Inferior parietal cortex (tissue), 1 donor: ENCODE data around the gene RABGAP1L.

Source experiments
- DNase-seq: peaks from one replicate; pipeline ENCODE4 v3.0.0-alpha.2; 2016; ENCODE audit errors: extremely low spot score

The RABGAP1L gene

DNA sequence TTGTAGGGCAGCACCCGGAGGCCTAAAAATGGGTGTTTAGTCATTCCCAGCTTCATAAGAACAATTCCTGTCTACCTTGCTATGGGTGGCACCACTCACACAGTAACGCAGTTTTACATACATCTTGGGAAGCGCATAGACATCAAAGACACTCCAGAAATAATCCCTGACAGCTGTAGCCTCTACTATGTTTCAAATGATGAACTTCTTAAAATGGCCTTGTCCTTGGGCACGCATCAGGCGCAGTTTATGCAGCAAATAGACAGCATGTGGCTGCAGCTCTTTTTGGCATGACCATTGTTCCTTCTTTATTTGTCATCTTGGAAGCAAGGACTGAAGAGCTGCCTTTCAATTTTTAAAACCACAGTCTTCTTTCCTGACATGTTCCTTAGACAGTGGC lies 762.8 kb downstream of the RABGAP1L start:
- no peak for DNase-seq

DNA sequence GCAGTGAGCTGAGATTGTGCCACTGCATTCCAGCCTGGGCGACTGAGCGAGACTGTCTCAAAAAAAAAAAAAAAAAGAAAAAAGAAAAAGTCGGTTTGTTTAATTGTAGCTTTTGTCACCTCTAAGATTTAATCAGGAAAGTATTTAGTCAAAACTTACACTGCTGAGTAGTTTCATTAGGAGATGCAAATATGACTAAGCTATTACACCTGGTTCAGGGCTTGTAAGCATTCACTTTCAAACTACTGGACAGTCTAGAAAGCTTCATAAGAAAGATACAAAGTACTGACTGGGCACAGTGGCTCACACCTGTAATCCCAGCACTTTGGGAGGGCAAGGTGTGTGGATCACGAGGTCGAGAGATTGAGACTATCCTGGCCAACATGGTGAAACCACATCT lies 764.5 kb downstream of the RABGAP1L start:
- DNase-seq = no peak

DNA sequence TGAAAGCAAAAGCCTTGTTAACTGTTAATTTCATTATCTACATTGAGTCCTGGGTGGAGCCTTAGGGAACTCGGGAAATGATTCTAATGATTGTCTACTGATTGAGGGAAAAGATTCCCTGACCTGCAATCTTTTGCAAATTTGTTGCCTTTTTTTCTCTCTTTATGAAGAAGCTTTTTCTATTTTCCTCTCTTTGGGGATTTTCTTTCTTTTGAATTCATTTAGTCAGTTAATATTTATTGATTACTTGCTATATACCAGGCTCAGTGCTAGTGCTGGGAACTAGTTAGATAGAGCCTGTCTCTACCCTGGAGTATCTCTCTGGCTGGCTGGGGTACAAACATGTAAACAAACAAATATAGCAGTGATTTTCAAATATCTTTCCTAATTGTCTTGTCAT lies 769.2 kb downstream of the RABGAP1L start:
- no peak for DNase-seq

DNA sequence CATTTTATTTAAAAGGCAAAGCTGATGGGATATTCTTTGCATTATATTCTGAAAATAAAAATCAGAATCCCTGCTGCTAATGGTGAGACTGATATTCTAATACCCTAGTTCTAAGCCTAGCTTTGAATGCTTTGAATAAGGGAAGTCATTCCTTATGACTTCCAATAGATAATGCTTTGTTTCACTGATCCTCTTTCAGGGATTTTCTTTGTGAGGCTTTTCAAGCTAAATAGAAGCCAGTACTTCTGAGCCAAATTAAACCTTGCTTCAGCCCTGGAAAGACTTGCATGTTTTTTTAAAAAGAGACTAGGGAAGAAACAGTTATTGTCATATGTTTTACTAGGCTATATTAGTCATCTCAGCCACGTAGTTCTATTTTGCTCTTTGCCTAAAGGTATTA lies 771.9 kb downstream of the RABGAP1L start:
- DNase-seq = no peak

DNA sequence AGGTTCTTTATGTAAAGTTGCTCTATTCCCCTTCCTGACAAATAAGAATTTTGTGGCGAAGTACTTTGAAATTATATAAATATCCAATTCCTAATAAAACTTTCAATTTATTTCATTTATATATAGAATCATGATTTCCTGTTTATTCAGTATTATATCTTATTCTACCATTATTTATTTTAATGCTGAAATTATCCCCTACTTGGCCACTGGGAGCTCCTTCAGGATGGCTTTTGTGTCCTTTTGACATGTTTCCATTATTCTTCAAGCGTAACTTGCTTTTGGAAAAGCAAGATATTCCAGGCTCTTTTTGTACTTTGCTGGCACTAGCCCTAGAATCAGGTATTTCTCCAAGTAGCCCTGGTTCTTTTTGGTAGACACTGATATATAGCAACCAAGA lies 773.3 kb downstream of the RABGAP1L start:
- no peak for DNase-seq

DNA sequence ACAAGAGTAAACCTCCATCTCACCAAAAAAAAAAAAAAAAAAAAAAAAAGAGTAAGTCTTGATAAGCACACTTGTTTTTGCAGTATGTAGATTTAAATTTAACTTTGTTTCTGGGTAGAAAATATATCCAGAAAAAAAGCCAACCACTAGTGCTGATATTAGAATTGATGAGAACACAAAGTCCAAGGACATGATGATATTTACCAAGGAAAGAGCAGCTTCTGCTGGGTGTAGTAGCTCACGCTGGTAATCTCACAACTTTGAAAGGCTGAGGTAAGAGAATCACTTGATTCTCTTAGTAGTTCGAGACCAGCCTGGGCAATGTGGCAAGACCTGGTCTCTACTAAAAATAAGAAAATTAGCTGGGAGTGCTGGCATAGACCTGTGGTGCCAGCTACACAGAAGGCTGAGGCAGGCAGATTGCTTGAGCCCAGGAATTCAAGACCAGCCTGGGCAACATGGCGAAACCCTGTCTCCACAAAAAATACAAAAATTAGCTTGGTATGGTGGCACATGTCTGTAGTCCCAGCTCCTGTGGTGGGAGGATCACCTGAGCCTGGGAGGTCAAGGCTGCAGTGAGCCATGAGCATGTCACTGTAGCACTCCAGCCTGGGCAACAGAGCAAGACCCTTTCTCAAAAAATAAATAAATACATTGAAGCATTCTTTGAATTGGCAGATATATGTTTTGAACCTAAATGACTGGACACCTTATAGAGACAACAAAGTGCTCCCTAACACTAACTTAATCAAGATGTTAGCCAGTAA lies 776.8 kb downstream of the RABGAP1L start:
- no peak for DNase-seq

DNA sequence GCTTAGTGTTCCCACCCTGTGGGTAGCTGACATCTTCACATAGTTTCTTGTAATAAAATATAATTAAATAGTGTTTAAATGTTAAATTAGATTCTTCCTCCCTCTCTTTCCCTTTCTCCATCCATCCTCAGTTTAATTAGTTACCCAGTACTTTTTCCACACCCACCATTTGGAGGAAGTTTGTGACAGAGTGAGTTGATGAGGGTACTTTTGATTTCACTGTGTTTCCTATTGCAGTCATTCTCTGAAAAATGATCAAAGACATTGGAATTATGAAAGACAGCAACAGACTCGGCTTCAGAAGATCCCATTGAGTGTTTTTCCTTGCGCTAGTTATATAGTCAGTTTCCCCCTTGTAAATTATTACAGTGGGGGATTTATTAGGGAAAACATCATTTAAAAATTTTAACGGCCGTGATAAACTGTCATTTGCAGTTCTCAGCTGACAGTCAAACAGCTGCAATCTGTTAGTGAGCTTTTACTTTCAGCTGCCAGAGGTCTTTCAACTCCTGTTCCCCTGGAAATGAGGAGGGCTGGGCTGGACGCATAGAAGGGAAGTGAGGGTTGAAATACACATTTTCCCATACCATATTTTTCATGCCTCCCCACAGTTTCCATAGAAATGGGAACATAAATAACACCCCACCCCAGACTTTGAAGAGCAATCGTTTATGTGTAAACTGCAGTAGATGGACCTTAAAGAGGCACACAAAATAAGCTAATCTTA lies 779.1 kb downstream of the RABGAP1L start:
- DNase-seq = no peak

DNA sequence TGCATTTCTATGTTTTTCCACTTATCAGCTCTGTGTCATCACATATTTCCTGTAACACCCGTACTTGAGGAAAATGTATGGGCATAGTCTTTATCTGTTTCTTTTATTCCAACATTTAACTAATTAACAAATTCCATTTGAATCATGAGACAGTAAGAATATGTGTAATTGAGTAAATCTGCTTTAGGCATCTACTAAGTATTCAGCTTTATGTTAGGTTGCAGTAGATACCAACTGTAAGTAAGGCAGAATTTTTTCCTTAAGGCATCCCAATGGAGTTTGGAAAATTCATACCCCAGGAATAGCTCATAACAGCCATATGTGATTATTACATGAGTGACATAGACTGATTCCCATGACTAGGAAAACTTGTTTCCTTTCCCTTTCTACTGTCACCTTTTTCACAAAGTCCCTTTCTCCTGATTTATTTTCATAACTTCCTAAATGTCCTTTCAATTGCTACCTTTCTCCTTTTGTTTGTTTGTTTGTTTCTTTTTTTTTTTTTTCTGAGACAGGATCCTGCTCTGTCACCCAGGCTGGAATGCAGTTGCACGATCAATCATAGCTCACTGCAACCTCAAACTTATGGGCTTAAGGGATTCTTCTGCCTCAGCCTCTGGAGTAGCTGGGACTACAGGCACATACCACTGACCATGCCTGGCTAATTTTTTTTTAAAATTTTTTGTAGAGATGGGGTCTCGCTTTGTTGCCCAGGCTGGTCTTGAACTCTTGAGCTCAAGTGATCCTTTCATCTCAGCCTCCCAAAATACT lies 780.6 kb downstream of the RABGAP1L start:
- peak; percentile 3 for DNase-seq

DNA sequence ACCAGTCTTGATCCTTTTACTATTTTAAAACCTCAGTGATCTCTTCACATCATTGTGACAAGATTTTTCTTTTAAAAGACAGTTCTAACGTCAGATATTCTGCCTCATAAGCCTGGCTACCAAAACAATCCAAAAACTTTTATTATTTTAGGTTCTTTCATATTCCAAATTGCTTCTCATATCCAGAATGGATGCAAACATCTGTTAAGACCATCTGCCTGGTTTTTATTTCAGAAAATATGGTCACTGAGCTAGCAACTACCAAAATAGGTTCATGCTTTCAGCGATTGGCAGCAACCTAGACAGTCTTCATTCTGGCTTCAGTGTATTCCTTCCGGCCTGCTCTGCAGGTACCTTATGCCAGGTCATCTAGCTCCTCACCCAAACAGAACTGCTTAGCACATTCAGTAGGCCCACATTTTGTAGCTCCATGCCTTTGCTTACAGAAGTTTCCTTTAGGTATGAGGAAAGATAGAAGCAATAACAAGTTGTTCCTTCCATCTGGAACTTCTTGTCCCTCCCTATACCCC lies 781.4 kb downstream of the RABGAP1L start:
- peak; percentile 54 for DNase-seq

DNA sequence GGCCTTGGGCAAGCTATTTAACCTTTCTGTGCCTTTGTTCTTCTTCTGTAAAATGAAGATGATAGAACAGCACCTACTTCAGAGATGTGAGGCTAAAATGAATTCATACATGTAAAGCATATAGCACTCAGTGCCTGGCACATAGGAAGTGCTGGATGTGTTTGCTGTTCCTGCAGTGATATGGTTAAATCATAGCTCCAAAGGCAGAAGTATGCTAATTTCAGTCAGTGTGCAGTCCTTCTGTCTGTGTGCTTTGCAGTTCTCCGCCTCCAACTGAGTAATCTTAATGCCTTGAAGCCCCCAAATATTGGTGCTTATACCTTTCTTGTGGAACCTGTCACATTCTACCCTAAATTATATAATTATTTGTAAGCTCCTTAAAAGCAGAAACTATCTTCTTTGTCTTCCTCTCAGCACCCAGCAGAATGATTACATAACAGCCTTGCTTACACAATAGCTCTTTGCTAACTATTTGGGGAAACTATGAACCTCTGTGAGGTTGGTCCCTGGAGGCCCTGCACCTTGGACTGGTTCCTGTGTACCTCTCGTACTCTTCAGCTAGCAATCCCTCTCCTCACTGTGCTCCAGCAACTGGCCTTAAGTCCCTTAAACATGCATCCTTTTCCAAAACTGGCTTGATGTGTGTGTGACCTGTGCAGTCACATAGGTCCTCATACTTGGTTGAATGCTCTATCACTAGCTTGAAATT lies 783.4 kb downstream of the RABGAP1L start:
- DNase-seq = peak; percentile 72

DNA sequence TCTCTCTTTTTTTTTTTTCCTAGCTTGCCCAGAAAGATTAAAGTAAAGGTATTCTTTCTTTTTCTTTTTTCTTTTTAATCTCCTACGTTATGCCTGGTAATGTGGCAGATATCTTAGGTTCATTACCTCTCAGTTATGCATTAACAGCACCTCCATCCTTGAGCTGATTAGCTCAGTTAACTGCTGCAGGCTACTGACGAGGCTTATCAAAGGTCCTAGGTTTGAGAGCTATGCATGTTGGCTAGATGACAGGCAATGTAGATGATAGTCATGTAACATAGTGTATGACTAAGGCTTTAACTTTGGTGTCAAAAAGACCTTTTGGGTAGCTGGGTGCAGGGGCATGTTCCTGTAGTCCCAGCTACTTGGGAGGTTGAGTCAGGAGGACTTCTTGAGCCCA lies 786.7 kb downstream of the RABGAP1L start:
- DNase-seq = no peak

DNA sequence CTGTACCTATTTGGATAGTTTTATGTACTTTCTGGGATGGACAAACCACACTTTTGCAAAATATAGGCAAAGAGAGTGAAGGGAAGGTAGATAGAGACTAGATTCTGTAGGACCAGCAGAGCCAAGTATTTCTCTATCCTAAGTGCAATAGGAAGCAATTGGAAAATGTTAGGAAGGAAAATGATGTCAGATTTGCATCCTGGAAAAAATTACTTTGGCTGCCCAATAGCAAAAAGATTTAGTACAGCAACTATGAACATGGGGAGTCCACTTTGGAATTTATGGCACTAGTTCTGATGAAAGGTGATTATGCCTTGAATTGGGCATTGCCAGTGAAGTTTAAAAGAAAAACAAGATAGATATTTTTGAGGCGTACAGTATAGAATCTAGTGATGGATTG lies 789.7 kb downstream of the RABGAP1L start:
- DNase-seq = no peak

DNA sequence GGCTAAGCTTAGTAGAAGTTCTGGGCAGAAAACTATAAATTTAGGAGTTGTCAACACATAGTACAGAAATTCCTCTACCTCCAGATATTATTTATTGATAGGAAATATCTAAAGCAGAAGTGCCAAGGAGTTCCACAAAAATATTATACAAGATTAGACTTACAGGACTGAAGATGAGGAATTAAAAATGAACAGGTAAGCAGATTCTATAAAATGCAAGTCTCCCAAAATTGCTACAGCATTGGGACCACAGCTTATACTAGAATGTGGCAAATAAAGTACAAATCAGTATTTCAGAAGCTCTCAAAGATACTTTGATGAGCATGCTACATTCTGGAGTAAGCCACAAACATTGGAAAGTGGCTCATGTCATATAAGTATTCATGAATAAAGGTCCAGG lies 790.3 kb downstream of the RABGAP1L start:
- DNase-seq = no peak

DNA sequence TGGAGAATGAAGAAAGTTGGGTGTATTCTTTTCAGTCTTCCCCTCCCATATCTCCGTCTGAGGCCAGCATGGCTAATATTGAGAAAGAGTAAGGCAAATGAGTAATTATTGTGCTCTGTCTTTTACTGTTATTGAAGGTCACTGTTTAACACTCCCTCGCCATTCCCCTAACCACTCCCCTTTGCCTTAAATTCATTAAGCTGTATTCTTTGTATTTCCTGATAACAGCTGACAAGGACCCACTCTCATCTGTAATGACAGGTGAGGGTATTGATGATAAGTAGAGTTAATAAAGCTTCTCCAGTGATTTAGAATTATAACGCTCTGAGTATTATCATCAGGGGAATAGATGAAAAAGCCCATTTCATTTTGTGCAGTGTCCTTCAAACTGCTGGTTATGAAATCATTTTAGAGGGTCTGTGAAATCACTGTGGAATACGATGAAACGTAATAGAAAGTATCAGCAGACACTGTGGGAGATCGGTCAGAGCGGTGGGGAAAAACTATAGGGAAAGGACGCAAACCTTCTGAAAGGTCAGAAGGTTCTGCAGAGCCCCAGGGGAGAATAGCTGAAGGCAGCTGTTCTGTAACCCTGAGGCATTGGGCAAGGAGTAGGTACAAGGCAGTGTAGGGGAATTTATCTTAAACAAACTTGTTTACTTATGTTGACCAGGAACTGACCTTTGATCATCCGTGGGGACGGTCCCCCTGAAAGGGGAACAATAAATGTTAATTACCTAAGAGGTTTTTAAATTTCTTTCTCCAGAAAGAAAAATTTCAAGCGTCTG lies 794.2 kb downstream of the RABGAP1L start:
- no peak for DNase-seq

DNA sequence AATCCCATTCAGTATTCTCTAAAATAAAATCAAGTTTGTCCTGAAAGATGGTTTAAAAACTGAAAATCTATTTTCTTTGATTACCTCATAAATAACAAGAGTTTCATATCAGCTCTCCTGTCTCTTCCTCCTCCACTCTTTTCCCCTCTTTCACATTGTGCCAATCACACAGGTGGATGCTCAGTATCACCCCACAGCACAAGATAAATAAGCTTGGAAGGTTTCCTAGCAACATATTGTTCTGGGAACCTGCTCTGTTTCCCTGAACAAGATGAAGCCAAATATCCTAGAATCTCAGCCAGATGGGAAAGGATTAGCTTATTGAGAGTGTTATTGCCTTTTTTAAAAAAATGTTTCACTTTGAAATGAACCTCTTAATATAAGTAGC lies 794.7 kb downstream of the RABGAP1L start:
- no peak for DNase-seq

DNA sequence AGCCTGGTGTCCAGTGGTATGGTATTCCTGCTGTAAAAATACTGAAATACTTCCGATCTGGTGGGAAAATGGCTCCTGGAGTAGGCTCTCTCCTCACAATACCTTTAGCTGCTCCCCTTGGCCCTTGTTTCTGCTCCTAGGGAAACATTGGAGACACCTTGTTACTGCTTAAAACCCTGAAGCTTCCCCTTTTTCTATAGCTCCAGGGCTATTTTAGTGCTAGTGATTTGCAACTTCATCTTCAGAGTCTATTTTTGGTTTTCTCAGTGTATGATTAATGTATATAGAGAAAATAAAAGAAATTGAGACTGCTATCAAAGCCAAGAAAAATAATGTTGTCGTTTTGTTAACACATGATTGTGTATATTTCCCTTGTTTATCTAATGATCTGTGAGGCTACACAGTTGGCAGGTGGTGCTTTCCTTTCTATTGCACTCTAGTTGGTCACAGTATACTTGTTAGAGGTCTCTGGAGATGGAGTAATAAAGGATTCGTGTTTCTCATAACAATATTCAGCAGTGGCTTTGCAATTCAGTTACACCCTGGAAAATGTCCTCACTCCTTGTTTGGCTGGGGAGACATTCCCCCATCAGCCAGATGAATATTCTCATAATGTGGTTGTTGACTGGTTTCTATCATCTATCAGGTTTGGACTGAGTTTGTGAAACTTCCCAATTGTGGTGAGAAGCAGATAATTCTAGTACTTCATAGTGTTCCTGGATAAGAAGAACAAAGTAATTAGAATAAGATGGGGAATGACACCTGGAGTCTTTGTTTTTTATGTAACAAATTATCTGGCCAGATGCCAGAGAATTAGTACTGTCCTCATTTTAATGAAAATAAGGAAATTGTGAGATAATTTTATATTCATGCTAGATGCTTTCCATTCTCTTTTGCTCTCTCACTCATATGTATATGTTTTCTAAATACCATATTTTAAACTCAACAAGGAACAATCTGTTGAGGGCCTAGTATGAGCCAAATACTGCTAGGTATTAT lies 795.6 kb downstream of the RABGAP1L start:
- DNase-seq = no peak

DNA sequence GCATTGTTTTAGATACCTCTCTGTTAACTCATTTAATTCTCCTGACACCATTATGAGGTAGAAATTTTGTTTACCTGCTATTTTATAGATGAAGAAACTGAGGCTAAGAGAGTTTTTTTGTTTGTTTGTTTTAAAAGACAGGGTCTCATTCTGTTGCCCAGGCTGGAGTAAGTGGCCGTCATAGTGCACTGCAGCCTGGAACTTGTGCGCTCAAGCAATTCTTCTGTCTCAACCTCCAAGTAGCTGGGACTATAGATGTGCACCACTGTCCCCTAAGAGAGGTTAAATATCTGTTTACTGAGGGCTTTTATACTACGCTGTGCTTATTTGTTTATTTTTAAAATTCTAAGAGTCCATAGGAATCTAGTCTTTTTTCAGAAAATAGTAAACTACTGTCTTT lies 796.8 kb downstream of the RABGAP1L start:
- no peak for DNase-seq

DNA sequence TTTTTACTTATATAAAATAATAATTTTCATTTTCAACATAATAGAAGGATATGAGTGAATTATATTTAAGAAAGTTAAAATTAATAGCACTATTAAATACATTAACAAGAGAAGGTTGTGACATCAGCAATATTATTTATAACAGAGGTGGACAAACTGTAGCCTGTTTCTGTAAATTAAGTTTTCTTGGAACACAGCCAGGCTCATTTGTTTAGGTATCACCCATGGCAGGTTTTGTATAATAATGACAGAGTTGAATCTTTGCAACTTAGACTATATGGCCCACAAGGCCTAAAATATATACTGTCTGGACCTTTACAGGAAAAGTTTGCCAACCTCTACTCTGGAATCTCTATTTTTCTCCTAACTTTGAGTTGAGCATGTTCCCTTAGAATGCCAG lies 797.7 kb downstream of the RABGAP1L start:
- DNase-seq = no peak

DNA sequence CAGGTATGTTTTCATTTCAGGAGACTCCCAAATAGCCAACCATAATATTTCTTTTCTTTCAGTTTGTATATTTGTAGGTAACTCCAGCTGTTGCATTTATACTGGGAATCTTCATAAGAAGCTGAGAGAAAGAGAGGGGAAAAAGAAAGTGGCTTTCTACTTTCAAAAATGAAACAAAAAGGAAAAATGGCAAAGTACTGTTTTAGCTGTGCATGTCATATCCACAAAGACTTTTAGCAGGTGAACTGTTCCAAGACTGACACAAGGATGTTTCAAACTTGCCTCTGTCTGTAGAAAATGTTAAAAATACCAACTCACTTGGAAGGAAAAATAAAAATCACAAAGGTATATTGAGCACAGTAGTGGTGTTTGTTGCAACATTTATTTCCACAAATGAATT lies 798.5 kb downstream of the RABGAP1L start:
- DNase-seq = no peak

DNA sequence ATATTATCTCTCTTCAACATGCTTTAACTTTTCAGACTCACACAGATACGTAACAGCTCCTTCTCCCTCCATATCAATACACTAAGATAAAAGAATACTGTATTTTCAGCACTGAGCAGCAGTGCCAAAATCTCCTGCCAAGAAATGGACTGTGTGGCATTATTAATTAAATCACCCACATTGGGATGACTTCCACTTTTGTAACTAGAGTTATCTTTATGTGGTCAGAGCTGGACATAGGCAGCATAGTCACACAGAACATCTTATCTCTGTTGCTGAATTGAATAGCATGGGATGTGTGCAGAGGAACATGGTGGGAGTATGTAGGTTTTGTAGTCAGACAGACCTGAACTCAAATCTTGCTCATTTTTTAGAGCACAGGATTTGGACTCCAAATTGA lies 799.1 kb downstream of the RABGAP1L start:
- DNase-seq = no peak
